ENCODE data around the gene ENO1.

GRCh38 chr1:8839990-8840389, 38.5 kb downstream of the ENO1 start:
- no peak for TF ChIP-seq CTCF (IDR thresholded peaks at IDR 0.05; ENCODE audit: low read length)
- TF ChIP-seq EZH2 (IDR thresholded peaks at IDR 0.05; ENCODE audit: borderline replicate concordance, low read length), result no peak

All from OCI-LY1 (cell line).